Mesothelial cell of epicardium (in vitro differentiated cells): ENCODE data around the gene ID1. TPM values are rescaled to one million over a fixed set of nuclear protein-coding genes. Genes with fewer than 3 reads are reported as not detected.

Experiments used
- DNase-seq, 2 experiments: peaks; one replicate each; pipeline ENCODE4 v3.0.0; 2021; ENCODE audit warnings: low spot score in 2 of 2; ENCODE audit not compliant: unreplicated experiment in 2 of 2
- H3K27ac Mint-ChIP-seq: 2 replicates; pipeline ENCODE4 v1.8.0; 2021; ENCODE audit warnings: mixed read lengths
- H3K27me3 Mint-ChIP-seq: 2 replicates; pipeline ENCODE4 v1.8.0; 2021; ENCODE audit warnings: low read depth, mixed read lengths
- H3K36me3 Mint-ChIP-seq: 2 replicates; pipeline ENCODE4 v1.8.0; 2021; ENCODE audit warnings: mixed read lengths
- H3K4me1 Mint-ChIP-seq: 2 replicates; pipeline ENCODE4 v1.8.0; 2021; ENCODE audit warnings: mixed read lengths
- H3K4me3 Mint-ChIP-seq: 2 replicates; pipeline ENCODE4 v1.8.0; 2021; ENCODE audit warnings: mild to moderate bottlenecking, moderate library complexity, mixed read lengths
- H3K9me3 Mint-ChIP-seq: 2 replicates; pipeline ENCODE4 v1.8.0; 2021; ENCODE audit warnings: mixed read lengths
- total RNA-seq: library from RNA; stranded (reverse); gene quantifications from 3 replicates; pipeline ENCODE4 v1.2.1, GENCODE V29; 2021
- TF ChIP-seq, protein P1 (sequence below): fragments of 200-600 bp; sonication (generic); IDR thresholded peaks from one replicate; pipeline ENCODE4 v1.5.0; 2021; ENCODE audit warnings: antibody characterized with exemption; ENCODE audit not compliant: unreplicated experiment

Gene ID1
- total RNA-seq, 1 donor from 2014 or later, result 374 TPM

DNA sequence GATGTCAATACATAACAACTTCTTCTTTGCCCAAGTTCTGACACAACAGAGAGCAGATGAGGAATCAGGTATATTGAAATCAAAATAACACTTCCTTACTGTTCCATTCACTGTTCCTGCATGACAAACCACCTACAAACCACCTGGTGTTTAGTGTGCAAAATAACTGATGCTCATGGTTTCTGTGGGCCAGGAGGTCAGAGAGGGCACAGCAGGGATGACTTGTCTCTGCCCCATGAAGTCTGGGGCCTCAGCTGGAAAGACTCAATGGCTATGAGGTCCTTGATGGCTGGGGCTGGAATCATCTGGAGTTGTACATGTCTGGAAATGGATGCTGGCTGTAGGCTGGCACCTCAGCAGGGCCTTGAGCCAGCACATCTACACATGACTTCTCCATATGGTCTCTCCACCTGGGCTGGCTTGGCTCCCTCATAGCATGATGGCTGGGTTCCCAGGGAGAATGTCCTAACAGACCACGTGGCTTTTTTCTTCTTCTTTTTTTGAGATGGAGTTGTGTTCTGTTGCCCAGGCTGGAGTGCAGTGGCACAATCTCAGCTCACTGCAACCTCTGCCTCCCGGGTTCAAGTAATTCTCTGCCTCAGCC lies 25.2 kb downstream of the ID1 start:
- TF ChIP-seq, protein P1, sequence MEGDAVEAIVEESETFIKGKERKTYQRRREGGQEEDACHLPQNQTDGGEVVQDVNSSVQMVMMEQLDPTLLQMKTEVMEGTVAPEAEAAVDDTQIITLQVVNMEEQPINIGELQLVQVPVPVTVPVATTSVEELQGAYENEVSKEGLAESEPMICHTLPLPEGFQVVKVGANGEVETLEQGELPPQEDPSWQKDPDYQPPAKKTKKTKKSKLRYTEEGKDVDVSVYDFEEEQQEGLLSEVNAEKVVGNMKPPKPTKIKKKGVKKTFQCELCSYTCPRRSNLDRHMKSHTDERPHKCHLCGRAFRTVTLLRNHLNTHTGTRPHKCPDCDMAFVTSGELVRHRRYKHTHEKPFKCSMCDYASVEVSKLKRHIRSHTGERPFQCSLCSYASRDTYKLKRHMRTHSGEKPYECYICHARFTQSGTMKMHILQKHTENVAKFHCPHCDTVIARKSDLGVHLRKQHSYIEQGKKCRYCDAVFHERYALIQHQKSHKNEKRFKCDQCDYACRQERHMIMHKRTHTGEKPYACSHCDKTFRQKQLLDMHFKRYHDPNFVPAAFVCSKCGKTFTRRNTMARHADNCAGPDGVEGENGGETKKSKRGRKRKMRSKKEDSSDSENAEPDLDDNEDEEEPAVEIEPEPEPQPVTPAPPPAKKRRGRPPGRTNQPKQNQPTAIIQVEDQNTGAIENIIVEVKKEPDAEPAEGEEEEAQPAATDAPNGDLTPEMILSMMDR, result no peak
- no peak for DNase-seq
- H3K27ac Mint-ChIP-seq, result no peak overlapping the region
- no peaks in the 10 kb centered on the region for H3K36me3 Mint-ChIP-seq
- H3K4me1 Mint-ChIP-seq, result peaks cover 2% of the 10 kb centered on the region
- H3K27me3 Mint-ChIP-seq, result no peaks in the 10 kb centered on the region
- H3K9me3 Mint-ChIP-seq, result peaks cover 4% of the 10 kb centered on the region
- H3K4me3 Mint-ChIP-seq, result no peak overlapping the region

DNA sequence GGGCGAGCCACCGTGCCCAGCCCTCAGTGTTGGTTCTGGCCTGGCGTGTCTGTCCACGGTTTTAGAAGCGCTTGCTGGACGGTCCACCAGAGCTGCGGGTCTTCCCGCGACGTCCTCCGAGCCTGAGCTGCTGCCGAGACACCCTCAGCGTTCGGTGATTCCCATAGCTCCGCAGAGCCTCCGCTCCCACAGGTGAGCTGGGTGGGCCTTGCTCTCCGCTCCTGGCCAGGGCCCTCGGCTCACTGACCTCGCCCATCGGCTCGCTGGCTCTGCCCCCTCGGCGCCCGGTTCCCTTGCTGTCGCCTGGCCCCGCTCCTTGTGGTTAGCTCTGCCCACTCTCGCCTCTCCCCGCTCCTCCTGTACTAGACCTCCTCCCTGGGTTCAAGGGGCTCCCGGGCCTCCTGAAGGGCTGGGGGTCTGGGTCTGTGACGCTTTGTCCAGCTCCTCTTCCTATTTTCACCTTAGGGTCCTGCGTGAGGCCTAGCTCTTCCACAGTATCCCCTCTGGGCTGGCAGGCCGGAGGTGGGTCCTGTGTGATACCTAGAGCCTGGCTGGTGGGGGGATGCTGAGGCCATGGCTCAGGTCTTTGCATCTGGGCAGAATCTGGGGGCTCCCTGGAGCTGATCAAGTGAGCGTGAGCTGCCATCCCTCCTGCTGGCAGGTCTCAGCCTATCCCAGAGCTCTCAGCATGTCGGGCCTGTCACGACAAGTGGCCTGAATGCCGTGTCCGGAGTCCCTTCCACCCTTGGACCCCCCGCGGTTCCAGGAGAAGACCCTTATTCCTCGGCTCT lies 27.7 kb downstream of the ID1 start:
- TF ChIP-seq, protein P1, result no peak
- Mint-ChIP-seq H3K27ac (no peak overlapping the region), H3K9me3 (peaks cover 1% of the 10 kb centered on the region), H3K27me3 (no peaks in the 10 kb centered on the region), H3K4me3 (no peak overlapping the region), H3K36me3 (no peaks in the 10 kb centered on the region), H3K4me1 (peaks cover 2% of the 10 kb centered on the region)
- no peak for DNase-seq

DNA sequence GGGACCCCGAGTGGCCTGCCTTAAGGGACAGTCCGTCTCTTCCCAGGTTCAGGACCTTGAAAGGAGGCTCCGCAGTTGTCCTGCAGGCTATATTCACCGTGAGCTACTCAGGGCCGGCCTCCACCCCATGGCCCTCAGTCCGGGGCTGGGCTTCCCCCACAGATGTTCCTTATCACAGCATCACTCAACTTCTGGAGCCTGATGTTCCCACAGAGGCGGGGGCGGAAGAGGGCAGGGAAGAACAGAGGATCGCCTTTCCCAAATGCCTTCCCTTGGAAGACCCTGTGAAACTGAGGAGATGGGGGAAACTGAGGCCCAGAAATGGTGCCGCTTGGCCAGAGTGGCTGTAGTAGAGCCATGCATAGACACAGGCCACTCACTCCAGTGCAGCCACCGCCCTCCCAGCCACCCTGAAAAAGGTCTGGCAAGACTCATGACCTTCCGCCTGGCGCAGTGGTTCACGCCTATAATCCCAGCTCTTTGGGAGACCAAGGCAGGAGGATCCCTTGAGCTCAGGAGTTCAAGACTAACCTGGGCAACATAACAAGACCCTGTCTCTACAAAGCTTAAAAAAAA lies 28.3 kb downstream of the ID1 start:
- TF ChIP-seq, protein P1, result no peak
- H3K36me3 Mint-ChIP-seq, result no peaks in the 10 kb centered on the region
- H3K9me3 Mint-ChIP-seq, result no peaks in the 10 kb centered on the region
- no peaks in the 10 kb centered on the region for H3K27me3 Mint-ChIP-seq
- peaks cover 7% of the 10 kb centered on the region for H3K4me1 Mint-ChIP-seq
- no peak overlapping the region for H3K4me3 Mint-ChIP-seq
- no peak overlapping the region for H3K27ac Mint-ChIP-seq
- no peak for DNase-seq

DNA sequence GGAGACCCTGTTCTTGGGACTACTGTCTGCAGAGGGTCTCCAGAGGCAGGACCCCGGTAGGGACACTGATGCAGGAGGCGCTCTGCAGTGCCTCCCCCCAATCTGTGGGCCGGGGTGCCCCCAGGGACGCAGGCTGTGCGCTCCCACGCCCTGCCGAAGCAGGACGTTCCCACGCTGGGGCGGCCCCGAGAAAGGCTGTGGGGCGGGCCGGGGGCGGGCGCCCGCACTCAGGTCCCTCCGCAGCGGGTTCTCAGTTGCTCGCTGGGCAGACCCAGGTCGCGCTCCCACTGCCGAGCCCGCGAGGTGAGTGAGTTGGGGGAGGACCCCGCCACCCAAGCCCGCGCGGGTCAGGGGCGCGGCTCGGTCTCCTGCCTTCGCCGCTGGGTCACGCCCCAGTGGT lies 32.6 kb downstream of the ID1 start, which contains the start of gene COX4I2:
Gene COX4I2 (plus strand): TSS at position 253 of the 400 bp plus-strand sequence. CDS start 1,106 bp downstream, outside the sequence.
- no peak within 1 kb of the TSS for H3K27ac Mint-ChIP-seq
- H3K27me3 Mint-ChIP-seq, result no peaks in the 10 kb centered on the region
- DNase-seq, result no peak
- no peaks in the 10 kb centered on the region for H3K9me3 Mint-ChIP-seq
- H3K4me3 Mint-ChIP-seq, result no peak within 1 kb of the TSS
- no peaks in the 10 kb centered on the region for H3K36me3 Mint-ChIP-seq
- peaks cover 10% of the 10 kb centered on the region for H3K4me1 Mint-ChIP-seq
- TF ChIP-seq, protein P1, result no peak

DNA sequence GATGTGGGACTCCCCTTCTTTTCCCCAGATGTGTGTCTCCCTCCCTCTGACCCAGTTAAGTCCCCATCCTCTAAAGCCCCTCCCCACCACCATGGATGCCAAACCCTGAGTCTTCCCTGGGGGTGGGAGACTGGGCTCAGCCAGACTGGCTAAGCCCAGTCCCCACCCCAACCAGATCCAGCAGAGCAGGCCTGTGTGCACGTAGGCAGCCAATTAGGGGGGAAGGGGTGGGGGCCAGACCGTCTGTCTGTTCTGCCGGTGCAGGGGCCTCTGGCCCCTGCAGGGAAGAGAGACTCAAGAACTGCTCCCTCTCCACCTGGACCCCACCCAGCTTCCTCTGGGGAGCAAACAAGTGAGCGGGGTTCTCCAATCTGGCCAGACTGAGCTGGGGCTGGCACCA lies 33.2 kb downstream of the ID1 start:
- no peak overlapping the region for H3K4me3 Mint-ChIP-seq
- TF ChIP-seq, protein P1, result no peak
- no peak for DNase-seq
- no peaks in the 10 kb centered on the region for H3K27me3 Mint-ChIP-seq
- no peaks in the 10 kb centered on the region for H3K9me3 Mint-ChIP-seq
- no peaks in the 10 kb centered on the region for H3K36me3 Mint-ChIP-seq
- no peak overlapping the region for H3K27ac Mint-ChIP-seq
- H3K4me1 Mint-ChIP-seq, result peaks cover 9% of the 10 kb centered on the region
